ENCODE measurements around the gene DHPS. TPM values are rescaled to one million over a fixed set of nuclear protein-coding genes. Genes with fewer than 3 reads are reported as not detected.
A peak's percentile ranks its signal among the peaks of the same experiment; 100 is the strongest.

The DHPS gene
- total and polyA plus RNA-seq, 2 of the 13 experiments (the other 11 are each of a cell fraction or from before 2014, with no cell fraction given), result 43.3 to 84.3 TPM

- TF ChIP-seq ZNF512 (CRISPR knock-in tag; IDR thresholded peaks at IDR 0.05) (no peak), IKZF1 (IDR thresholded peaks at IDR 0.05) (no peak), MIXL1 (CRISPR knock-in tag; IDR thresholded peaks at IDR 0.05) (peak; percentile 31; the same call in 1 of the 2 replicates), ZNF562 (CRISPR knock-in tag; IDR thresholded peaks at IDR 0.05; ENCODE audit: borderline replicate concordance) (no peak), FOXC1 (CRISPR knock-in tag; IDR thresholded peaks at IDR 0.05; ENCODE audit: borderline replicate concordance) (peak; percentile 87; the same call in 1 of the 2 replicates), ZNF543 (CRISPR knock-in tag; IDR thresholded peaks at IDR 0.05) (no peak), NFIC (IDR thresholded peaks at IDR 0.05; ENCODE audit: low read length) (peak; percentile 74), RFXAP (CRISPR knock-in tag; IDR thresholded peaks at IDR 0.05; ENCODE audit: borderline replicate concordance) (0 out of 2 replicates have a peak, but pooled peaks have one; percentile 11), ZKSCAN5 (CRISPR knock-in tag; IDR thresholded peaks at IDR 0.05) (no peak), TCF7L2 (IDR thresholded peaks at IDR 0.05; ENCODE audit: low read depth, low read length) (no peak), IRF1 (CRISPR knock-in tag; IDR thresholded peaks at IDR 0.05; ENCODE audit: low read depth) (peak; percentile 50; the same call in 1 of the 2 replicates), SNAPC5 (CRISPR knock-in tag; IDR thresholded peaks at IDR 0.05; ENCODE audit: borderline replicate concordance) (no peak)
- TF ChIP-seq, protein P1, sequence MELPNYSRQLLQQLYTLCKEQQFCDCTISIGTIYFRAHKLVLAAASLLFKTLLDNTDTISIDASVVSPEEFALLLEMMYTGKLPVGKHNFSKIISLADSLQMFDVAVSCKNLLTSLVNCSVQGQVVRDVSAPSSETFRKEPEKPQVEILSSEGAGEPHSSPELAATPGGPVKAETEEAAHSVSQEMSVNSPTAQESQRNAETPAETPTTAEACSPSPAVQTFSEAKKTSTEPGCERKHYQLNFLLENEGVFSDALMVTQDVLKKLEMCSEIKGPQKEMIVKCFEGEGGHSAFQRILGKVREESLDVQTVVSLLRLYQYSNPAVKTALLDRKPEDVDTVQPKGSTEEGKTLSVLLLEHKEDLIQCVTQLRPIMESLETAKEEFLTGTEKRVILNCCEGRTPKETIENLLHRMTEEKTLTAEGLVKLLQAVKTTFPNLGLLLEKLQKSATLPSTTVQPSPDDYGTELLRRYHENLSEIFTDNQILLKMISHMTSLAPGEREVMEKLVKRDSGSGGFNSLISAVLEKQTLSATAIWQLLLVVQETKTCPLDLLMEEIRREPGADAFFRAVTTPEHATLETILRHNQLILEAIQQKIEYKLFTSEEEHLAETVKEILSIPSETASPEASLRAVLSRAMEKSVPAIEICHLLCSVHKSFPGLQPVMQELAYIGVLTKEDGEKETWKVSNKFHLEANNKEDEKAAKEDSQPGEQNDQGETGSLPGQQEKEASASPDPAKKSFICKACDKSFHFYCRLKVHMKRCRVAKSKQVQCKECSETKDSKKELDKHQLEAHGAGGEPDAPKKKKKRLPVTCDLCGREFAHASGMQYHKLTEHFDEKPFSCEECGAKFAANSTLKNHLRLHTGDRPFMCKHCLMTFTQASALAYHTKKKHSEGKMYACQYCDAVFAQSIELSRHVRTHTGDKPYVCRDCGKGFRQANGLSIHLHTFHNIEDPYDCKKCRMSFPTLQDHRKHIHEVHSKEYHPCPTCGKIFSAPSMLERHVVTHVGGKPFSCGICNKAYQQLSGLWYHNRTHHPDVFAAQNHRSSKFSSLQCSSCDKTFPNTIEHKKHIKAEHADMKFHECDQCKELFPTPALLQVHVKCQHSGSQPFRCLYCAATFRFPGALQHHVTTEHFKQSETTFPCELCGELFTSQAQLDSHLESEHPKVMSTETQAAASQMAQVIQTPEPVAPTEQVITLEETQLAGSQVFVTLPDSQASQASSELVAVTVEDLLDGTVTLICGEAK (IDR thresholded peaks at IDR 0.05), result peak; percentile 99
- TF ChIP-seq, protein P1 (CRISPR knock-in tag; IDR thresholded peaks at IDR 0.05), result peak; percentile 65; the same call in 1 of the 2 replicates
- TF ChIP-seq, protein P2, sequence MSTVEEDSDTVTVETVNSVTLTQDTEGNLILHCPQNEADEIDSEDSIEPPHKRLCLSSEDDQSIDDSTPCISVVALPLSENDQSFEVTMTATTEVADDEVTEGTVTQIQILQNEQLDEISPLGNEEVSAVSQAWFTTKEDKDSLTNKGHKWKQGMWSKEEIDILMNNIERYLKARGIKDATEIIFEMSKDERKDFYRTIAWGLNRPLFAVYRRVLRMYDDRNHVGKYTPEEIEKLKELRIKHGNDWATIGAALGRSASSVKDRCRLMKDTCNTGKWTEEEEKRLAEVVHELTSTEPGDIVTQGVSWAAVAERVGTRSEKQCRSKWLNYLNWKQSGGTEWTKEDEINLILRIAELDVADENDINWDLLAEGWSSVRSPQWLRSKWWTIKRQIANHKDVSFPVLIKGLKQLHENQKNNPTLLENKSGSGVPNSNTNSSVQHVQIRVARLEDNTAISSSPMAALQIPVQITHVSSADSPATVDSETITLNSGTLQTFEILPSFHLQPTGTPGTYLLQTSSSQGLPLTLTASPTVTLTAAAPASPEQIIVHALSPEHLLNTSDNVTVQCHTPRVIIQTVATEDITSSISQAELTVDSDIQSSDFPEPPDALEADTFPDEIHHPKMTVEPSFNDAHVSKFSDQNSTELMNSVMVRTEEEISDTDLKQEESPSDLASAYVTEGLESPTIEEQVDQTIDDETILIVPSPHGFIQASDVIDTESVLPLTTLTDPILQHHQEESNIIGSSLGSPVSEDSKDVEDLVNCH (CRISPR knock-in tag; IDR thresholded peaks at IDR 0.05), result no peak
Observed at GRCh38 chr19:12669270-12670158, 12.2 kb downstream of the DHPS start (continued).
